Astrocyte (in vitro differentiated cells and primary cell): ENCODE measurements around the gene CHRNB4.

ENCODE experiments used
- CTCF ChIP-seq: IDR thresholded peaks from 2 replicates; pipeline ENCODE4 v1.5.1; 2011; ENCODE audit warnings: low read depth, mild to moderate bottlenecking, inconsistent platforms, low read length, moderate library complexity; ENCODE audit not compliant: insufficient read depth
- EZH2 ChIP-seq: IDR thresholded peaks from 2 replicates; pipeline ENCODE4 v1.6.1; 2012; ENCODE audit warnings: mild to moderate bottlenecking, low read length, inconsistent platforms; ENCODE audit not compliant: insufficient read depth

- no peak for TF ChIP-seq CTCF
- TF ChIP-seq EZH2: no peak
Measured at GRCh38 chr15:78651007-78651406, 10.0 kb upstream of the CHRNB4 start.
